GM06990 (cell line): Measurements from ENCODE around the gene TGFBRAP1.

Source experiments
- DNase-seq: peaks from one replicate; pipeline ENCODE4 v3.0.0-alpha.2; 2011; ENCODE audit not compliant: insufficient read length; ENCODE audit errors: extremely low read depth
- H3K27me3 ChIP-seq: replicated peaks from 2 replicates; pipeline ENCODE4 v1.6.0; 2011; ENCODE audit warnings: low read length; ENCODE audit not compliant: control insufficient read depth, insufficient read depth
- H3K36me3 ChIP-seq: 2 replicates; pipeline ENCODE4 v1.5.1; 2011; ENCODE audit warnings: low read length; ENCODE audit not compliant: control insufficient read depth, insufficient read depth
- H3K4me3 ChIP-seq: replicated peaks from 2 replicates; pipeline ENCODE4 v1.5.1; 2011; ENCODE audit warnings: low read depth, mild to moderate bottlenecking, control low read depth, low read length
- TF ChIP-seq, protein P1 (sequence below): IDR thresholded peaks from 2 replicates; pipeline ENCODE4 v1.5.1; 2011; ENCODE audit warnings: low read length, control low read depth, mild to moderate bottlenecking, inconsistent platforms; ENCODE audit not compliant: insufficient read depth, poor library complexity, severe bottlenecking

TGFBRAP1 gene

GRCh38 chr2:105297216-105297615 lies 32.3 kb downstream of the TGFBRAP1 start:
- no peak overlapping the region for H3K4me3 ChIP-seq
- H3K36me3 ChIP-seq, result peaks cover 16% of the 10 kb centered on the region
- H3K27me3 ChIP-seq, result no peaks in the 10 kb centered on the region

DNA sequence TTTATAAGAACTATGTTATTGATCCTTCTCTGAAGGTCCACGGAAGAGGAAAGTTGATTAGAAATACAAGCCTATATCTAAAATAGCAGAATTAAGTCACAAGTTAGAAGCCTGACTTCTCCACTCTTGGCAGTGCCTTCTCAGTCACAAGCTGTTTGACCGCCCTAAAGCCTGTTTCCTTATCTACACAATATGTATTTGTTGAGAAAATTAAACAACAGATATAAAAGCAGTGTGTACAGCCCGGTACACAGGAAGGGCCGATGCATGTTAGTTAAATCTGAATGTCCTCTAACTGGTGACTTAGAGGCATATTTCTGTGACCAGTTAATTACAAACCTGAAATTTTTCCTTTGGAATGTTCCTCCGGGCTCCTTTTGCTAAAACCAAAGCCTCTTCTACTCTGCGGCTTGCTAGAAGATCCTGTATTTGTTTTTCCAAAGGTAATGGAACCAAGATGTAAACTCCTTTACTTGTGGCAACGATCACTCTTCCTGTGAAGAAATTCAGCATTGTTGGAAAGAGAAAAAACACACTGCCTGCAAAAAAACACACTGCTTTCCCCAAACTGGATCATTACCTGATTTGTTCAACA lies 33.4 kb downstream of the TGFBRAP1 start:
- no peak for DNase-seq
- TF ChIP-seq, protein P1, sequence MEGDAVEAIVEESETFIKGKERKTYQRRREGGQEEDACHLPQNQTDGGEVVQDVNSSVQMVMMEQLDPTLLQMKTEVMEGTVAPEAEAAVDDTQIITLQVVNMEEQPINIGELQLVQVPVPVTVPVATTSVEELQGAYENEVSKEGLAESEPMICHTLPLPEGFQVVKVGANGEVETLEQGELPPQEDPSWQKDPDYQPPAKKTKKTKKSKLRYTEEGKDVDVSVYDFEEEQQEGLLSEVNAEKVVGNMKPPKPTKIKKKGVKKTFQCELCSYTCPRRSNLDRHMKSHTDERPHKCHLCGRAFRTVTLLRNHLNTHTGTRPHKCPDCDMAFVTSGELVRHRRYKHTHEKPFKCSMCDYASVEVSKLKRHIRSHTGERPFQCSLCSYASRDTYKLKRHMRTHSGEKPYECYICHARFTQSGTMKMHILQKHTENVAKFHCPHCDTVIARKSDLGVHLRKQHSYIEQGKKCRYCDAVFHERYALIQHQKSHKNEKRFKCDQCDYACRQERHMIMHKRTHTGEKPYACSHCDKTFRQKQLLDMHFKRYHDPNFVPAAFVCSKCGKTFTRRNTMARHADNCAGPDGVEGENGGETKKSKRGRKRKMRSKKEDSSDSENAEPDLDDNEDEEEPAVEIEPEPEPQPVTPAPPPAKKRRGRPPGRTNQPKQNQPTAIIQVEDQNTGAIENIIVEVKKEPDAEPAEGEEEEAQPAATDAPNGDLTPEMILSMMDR, result no peak
- Histone ChIP-seq H3K36me3 (peaks cover 17% of the 10 kb centered on the region), H3K4me3 (no peak overlapping the region), H3K27me3 (no peaks in the 10 kb centered on the region)

More at GRCh38 chr2:105297216-105297615, 32.3 kb downstream of the TGFBRAP1 start:
- TF ChIP-seq, protein P1, result no peak
- DNase-seq, result no peak

DNA sequence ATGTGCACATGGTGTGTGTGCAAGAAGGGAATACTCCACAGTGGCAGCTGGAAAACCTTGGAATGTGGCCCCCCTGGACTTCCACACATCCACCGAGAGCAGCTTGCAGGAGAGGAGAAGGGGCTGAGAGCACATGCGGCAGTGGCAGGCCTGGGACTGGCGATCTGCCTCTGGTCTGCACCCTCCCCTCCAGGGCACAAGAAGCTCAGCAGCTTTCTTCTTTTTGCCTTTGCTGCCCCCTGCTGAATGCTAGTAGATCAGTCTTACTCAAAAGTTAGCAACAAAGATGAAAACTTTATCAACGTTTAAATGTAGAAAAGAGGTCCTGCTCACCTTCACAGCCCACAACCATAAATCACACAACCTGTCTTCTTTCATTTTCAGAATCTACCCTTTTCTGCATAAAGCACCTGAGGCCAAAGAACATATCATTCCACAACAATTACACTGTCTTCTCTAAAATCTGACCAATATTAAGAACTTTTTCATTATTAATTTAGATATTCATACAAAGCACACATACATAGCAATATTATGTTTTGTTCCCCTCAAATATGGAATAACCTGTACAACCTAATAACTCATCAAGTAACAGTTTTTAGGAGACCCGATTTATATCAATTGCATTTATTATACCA lies 34.6 kb downstream of the TGFBRAP1 start:
- TF ChIP-seq, protein P1, result peak; percentile 58

DNA sequence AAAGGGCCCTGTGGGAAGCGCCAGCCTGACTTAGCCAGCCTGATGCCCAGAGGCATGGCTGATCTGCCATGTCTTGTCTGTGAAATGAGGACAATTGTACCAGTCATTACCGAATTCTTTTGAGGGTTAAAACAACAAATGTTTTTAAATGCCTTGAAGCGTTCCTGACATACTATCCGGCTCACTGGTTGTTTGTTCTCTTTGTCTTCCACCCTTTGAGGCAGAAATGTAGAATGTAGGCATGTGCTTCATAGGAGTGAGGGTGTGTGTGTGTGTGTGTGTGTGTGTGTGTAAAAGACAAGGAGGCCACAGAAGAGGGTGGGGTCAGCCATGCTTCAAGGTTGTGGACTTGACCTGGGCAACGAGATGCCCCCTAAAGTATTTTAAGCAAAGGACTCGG lies 35.5 kb downstream of the TGFBRAP1 start:
- Histone ChIP-seq H3K36me3 (peaks cover 21% of the 10 kb centered on the region), H3K4me3 (no peak overlapping the region)
- TF ChIP-seq, protein P1, result no peak

More for the DNA sequence above, 34.6 kb downstream of the TGFBRAP1 start:
- no peak overlapping the region for H3K4me3 ChIP-seq
- no peaks in the 10 kb centered on the region for H3K27me3 ChIP-seq
- H3K36me3 ChIP-seq, result peaks cover 19% of the 10 kb centered on the region
- DNase-seq, result peak; percentile 31

DNA sequence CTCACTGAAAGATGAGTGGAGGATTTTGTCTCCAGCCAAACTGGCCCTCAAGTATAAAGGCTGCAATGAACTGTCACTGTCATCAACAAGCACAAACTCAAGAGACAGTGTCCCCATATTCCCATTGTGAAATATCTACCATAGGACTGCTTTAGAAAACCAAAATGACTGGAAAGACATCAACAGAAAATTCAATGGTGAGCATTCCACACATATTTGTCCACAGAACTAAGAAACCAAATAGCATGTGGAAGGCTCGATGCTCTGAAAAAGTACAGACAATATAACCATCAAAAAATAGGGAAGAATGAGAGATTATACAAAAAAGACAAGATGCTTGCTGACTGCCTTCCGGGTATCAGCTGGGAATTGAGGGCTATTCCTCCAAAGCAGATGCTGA lies 37.6 kb downstream of the TGFBRAP1 start:
- TF ChIP-seq, protein P1, result no peak
- Histone ChIP-seq H3K27me3 (no peaks in the 10 kb centered on the region), H3K4me3 (no peak overlapping the region), H3K36me3 (peaks cover 14% of the 10 kb centered on the region)
- no peak for DNase-seq

More for the DNA sequence above, 35.5 kb downstream of the TGFBRAP1 start:
- no peaks in the 10 kb centered on the region for H3K27me3 ChIP-seq
- DNase-seq, result no peak
